ENCODE data around the gene HLF.

DNA sequence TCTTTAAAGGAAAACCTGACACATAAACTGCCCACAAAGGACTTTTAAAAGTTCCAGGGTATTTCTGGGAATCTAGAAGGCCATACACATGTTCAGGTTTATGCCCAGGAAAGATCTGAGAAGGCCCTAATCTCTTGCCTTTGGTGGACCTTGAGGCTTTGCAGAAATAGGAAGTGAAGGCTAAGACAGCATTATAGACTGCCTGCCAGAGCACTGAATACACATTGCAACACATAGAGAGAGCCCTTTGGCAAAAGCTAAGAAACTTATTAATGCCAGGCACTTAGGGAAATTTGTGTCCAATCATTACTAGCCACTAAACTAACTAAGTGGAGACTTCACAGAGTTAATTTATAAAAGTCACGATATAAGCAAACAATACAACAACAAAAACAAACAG lies 86.5 kb downstream of the HLF start:
- peak in 2 of 3 donors; percentile 13 to 46 for TF ChIP-seq POLR2AphosphoS5 (IDR thresholded peaks at IDR 0.05)
- no peak for TF ChIP-seq POLR2A (IDR thresholded peaks at IDR 0.05)
- TF ChIP-seq, protein P1, sequence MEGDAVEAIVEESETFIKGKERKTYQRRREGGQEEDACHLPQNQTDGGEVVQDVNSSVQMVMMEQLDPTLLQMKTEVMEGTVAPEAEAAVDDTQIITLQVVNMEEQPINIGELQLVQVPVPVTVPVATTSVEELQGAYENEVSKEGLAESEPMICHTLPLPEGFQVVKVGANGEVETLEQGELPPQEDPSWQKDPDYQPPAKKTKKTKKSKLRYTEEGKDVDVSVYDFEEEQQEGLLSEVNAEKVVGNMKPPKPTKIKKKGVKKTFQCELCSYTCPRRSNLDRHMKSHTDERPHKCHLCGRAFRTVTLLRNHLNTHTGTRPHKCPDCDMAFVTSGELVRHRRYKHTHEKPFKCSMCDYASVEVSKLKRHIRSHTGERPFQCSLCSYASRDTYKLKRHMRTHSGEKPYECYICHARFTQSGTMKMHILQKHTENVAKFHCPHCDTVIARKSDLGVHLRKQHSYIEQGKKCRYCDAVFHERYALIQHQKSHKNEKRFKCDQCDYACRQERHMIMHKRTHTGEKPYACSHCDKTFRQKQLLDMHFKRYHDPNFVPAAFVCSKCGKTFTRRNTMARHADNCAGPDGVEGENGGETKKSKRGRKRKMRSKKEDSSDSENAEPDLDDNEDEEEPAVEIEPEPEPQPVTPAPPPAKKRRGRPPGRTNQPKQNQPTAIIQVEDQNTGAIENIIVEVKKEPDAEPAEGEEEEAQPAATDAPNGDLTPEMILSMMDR (IDR thresholded peaks at IDR 0.05): no peak
